H1 (cell line): ENCODE results near the gene CLDN2. TPM values are rescaled to one million over a fixed set of nuclear protein-coding genes. Genes with fewer than 3 reads are reported as not detected.

ENCODE experiments used
- CTCF ChIA-PET: fragments of 300-600 bp; sonication (Branson Sonifier 250); formaldehyde crosslinking; loops from one replicate; lab custom pipeline; 2021; ENCODE audit not compliant: partially characterized antibody; lab: Charles Lee
- POLR2A ChIA-PET: fragments of 300-600 bp; sonication (Branson Sonifier 250); formaldehyde crosslinking; loops from one replicate; lab custom pipeline; 2021; ENCODE audit warnings: inconsistent platforms; ENCODE audit not compliant: partially characterized antibody; lab: Charles Lee
- DNase-seq, 2 experiments: peaks; one replicate each; pipeline versions ENCODE4 v3.0.0 to v3.0.0-alpha.2; 2010 to 2022; ENCODE audit warnings: low spot score in 2 of 2, low read depth in 1 of 2, mixed read lengths in 1 of 2
- FAIRE-seq: peaks from 2 replicates; lab custom pipeline; 2011; peaks lifted over from hg19 to GRCh38; lab: Jason Lieb, UNC
- H2AFZ ChIP-seq: 2 replicates; pipeline ENCODE4 v1.8.1; 2012; ENCODE audit warnings: low read length, inconsistent platforms
- H2AK5ac ChIP-seq: 2 replicates; pipeline ENCODE4 v1.6.1; 2013; ENCODE audit warnings: low read depth, low read length
- H2BK120ac ChIP-seq: replicated peaks from 2 replicates; pipeline ENCODE3; 2013; ENCODE audit warnings: low read depth, low read length, inconsistent platforms
- H2BK12ac ChIP-seq: 2 replicates; pipeline ENCODE4 v1.6.1; 2013; ENCODE audit warnings: low read depth, low read length
- H2BK15ac ChIP-seq: 2 replicates; pipeline ENCODE4 v1.6.1; 2013; ENCODE audit warnings: low read length
- H2BK20ac ChIP-seq: 2 replicates; pipeline ENCODE4 v1.6.1; 2013; ENCODE audit warnings: low read length
- H2BK5ac ChIP-seq: 2 replicates; pipeline ENCODE4 v1.6.1; 2013; ENCODE audit warnings: low read depth, low read length
- H3K14ac ChIP-seq: 2 replicates; pipeline ENCODE4 v1.6.1; 2013; ENCODE audit warnings: inconsistent platforms; ENCODE audit not compliant: insufficient read length
- H3K18ac ChIP-seq: 2 replicates; pipeline ENCODE4 v1.6.1; 2013; ENCODE audit warnings: low read length; ENCODE audit errors: extremely low read depth
- H3K23ac ChIP-seq: 2 replicates; pipeline ENCODE4 v1.6.1; 2013; ENCODE audit warnings: inconsistent platforms; ENCODE audit not compliant: insufficient read length
- H3K23me2 ChIP-seq: 2 replicates; pipeline ENCODE4 v1.6.1; 2013; ENCODE audit warnings: low read depth, low read length
- H3K27ac ChIP-seq: 2 replicates; pipeline ENCODE4 v1.6.1; 2011; ENCODE audit warnings: low read depth, low read length, inconsistent platforms
- H3K27me3 ChIP-seq, 4 experiments: replicated peaks in 1 of 4; 1 replicate in 1 of 4; 2 replicates in 3 of 4; pipeline versions ENCODE4 v1.6.1 to v1.8.1; 2011 to 2013; ENCODE audit warnings: low read length in 3 of 4, mild to moderate bottlenecking in 3 of 4, inconsistent platforms in 2 of 4, mixed read lengths in 2 of 4, moderate library complexity in 1 of 4; ENCODE audit not compliant: control insufficient read depth in 3 of 4, insufficient read depth in 3 of 4; ENCODE audit errors: extremely low read depth in 1 of 4
- H3K36me3 ChIP-seq, 4 experiments: 2 replicates each; pipeline versions ENCODE4 v1.6.1 to v1.8.1; 2011 to 2013; ENCODE audit warnings: mild to moderate bottlenecking in 4 of 4, low read length in 3 of 4, moderate library complexity in 2 of 4, control low read depth in 1 of 4, inconsistent platforms in 1 of 4; ENCODE audit not compliant: insufficient read depth in 4 of 4, control insufficient read depth in 2 of 4
- H3K4ac ChIP-seq: replicated peaks from 2 replicates; pipeline ENCODE3; 2013; ENCODE audit warnings: low read length, low read depth, mixed read lengths, inconsistent platforms; ENCODE audit not compliant: insufficient read length
- H3K4me1 ChIP-seq, 4 experiments: replicated peaks in 1 of 4; 1 replicate in 1 of 4; 2 replicates in 3 of 4; pipeline versions ENCODE4 v1.6.1 to v1.8.1; 2011 to 2013; ENCODE audit warnings: low read length in 3 of 4, inconsistent platforms in 2 of 4, mixed read lengths in 1 of 4; ENCODE audit not compliant: insufficient read depth in 4 of 4, control insufficient read depth in 3 of 4
- H3K4me2 ChIP-seq, 2 experiments: 2 replicates each; pipeline versions ENCODE4 v1.6.1 to v1.8.1; 2011 to 2013; ENCODE audit warnings: low read depth in 2 of 2, low read length in 2 of 2, control low read depth in 1 of 2, inconsistent platforms in 1 of 2, mild to moderate bottlenecking in 1 of 2; ENCODE audit not compliant: insufficient read depth in 1 of 2
- H3K4me3 ChIP-seq, 4 experiments: fragments of 200-600, 300-600 bp in 1 of 4; sonication (generic), shearing (Covaris generic), sonication (Bioruptor Twin) in 1 of 4; 2 replicates each; pipeline versions ENCODE4 v1.5.1 to v1.8.1; 2011 to 2016; ENCODE audit warnings: low read length in 4 of 4, low read depth in 3 of 4, control low read depth in 2 of 4, inconsistent platforms in 2 of 4, mild to moderate bottlenecking in 2 of 4, mixed read lengths in 1 of 4, moderate library complexity in 1 of 4; ENCODE audit not compliant: insufficient read depth in 2 of 4; ENCODE audit errors: extremely low read depth in 1 of 4
- H3K56ac ChIP-seq: replicated peaks from 2 replicates; pipeline ENCODE3; 2013; ENCODE audit warnings: low read depth, mild to moderate bottlenecking, mixed read lengths, low read length, inconsistent platforms; ENCODE audit not compliant: insufficient read length
- H3K79me1 ChIP-seq: 2 replicates; pipeline ENCODE4 v1.6.1; 2013; ENCODE audit warnings: low read depth, low read length, control low read depth
- H3K79me2 ChIP-seq, 2 experiments: 2 replicates each; pipeline versions ENCODE4 v1.6.1 to v1.8.1; 2012 to 2013; ENCODE audit warnings: low read length in 2 of 2, mild to moderate bottlenecking in 2 of 2, inconsistent platforms in 1 of 2; ENCODE audit not compliant: insufficient read depth in 2 of 2, control insufficient read depth in 1 of 2
- H3K9ac ChIP-seq, 4 experiments: replicated peaks in 1 of 4; 1 replicate in 1 of 4; 2 replicates in 3 of 4; pipeline versions ENCODE4 v1.6.1 to v1.8.1; 2011 to 2013; ENCODE audit warnings: low read depth in 3 of 4, low read length in 3 of 4, control low read depth in 2 of 4, mild to moderate bottlenecking in 2 of 4, moderate library complexity in 2 of 4, inconsistent platforms in 1 of 4; ENCODE audit errors: extremely low read depth in 1 of 4
- H3K9me3 ChIP-seq, 2 experiments: 2 replicates each; pipeline versions ENCODE4 v1.6.1 to v1.8.1; 2012 to 2013; ENCODE audit warnings: mild to moderate bottlenecking in 2 of 2, moderate library complexity in 2 of 2, control low read depth in 1 of 2, inconsistent platforms in 1 of 2, low read depth in 1 of 2, low read length in 1 of 2, mixed read lengths in 1 of 2; ENCODE audit not compliant: insufficient read depth in 2 of 2
- H4K20me1 ChIP-seq, 2 experiments: replicated peaks in 1 of 2; 2 replicates each; pipeline versions ENCODE3 to v1.8.1; 2011 to 2013; ENCODE audit warnings: inconsistent platforms in 2 of 2, low read length in 2 of 2, mild to moderate bottlenecking in 1 of 2; ENCODE audit not compliant: insufficient read depth in 2 of 2, control insufficient read depth in 1 of 2
- H4K5ac ChIP-seq: 2 replicates; pipeline ENCODE4 v1.6.1; 2013; ENCODE audit warnings: low read length, low read depth, mixed read lengths, inconsistent platforms; ENCODE audit not compliant: insufficient read length
- H4K8ac ChIP-seq: 2 replicates; pipeline ENCODE4 v1.8.0; 2013; ENCODE audit warnings: mild to moderate bottlenecking, moderate library complexity, low read length, inconsistent platforms; ENCODE audit not compliant: insufficient read depth; ENCODE audit errors: extremely low read depth
- H4K91ac ChIP-seq: replicated peaks from 2 replicates; pipeline ENCODE3; 2013; ENCODE audit warnings: low read length, mixed read lengths, inconsistent platforms; ENCODE audit not compliant: insufficient read length
- BACH1 ChIP-seq: IDR thresholded peaks from 2 replicates; pipeline ENCODE4 v1.6.1; 2012; ENCODE audit warnings: low read length, improper control_type of control experiment
- CBX5 ChIP-seq: fragments of 300-800, 300-1000 bp; sonication (generic); IDR thresholded peaks from 2 replicates; pipeline ENCODE4 v1.7.1; 2016; ENCODE audit warnings: antibody characterized with exemption, low read length, low read depth
- CTCF ChIP-seq, 3 experiments: IDR thresholded peaks; 1 replicate in 2 of 3; 2 replicates in 1 of 3; pipeline versions ENCODE4 v1.5.1 to v1.6.1; 2011; ENCODE audit warnings: low read length in 3 of 3, mild to moderate bottlenecking in 3 of 3, inconsistent platforms in 2 of 3, low read depth in 1 of 3, moderate library complexity in 1 of 3; ENCODE audit not compliant: insufficient read depth in 1 of 3; ENCODE audit errors: control extremely low read depth in 1 of 3
- EGR1 ChIP-seq: IDR thresholded peaks from 2 replicates; pipeline ENCODE4 v1.6.1; 2011; ENCODE audit warnings: low read depth, low read length, borderline replicate concordance
- EP300 ChIP-seq, 2 experiments: IDR thresholded peaks; 1 replicate in 1 of 2; 2 replicates in 1 of 2; pipeline ENCODE4 v1.6.1; 2011 to 2012; ENCODE audit warnings: low read depth in 2 of 2, low read length in 2 of 2, mild to moderate bottlenecking in 2 of 2, borderline replicate concordance in 1 of 2, inconsistent platforms in 1 of 2, moderate library complexity in 1 of 2
- TCF12 ChIP-seq: IDR thresholded peaks from 2 replicates; pipeline ENCODE4 v1.6.1; 2011; ENCODE audit warnings: low read depth, mild to moderate bottlenecking, low read length
- TEAD4 ChIP-seq: IDR thresholded peaks from 2 replicates; pipeline ENCODE4 v1.6.1; 2012; ENCODE audit warnings: low read depth, low read length, inconsistent platforms, mixed read lengths
- USF2 ChIP-seq: IDR thresholded peaks from 2 replicates; pipeline ENCODE4 v1.6.1; 2011; ENCODE audit warnings: low read length, improper control_type of control experiment
- WGBS, 2 experiments: shearing (Covaris generic) in 1 of 2; methylation state at CpG; one replicate each; pipeline versions ENCODE4 v1.1.6 to v1.1.7; 2013 to 2015; ENCODE audit warnings: low lambda C conversion rate in 2 of 2, mixed read lengths in 2 of 2, inconsistent platforms in 1 of 2, low coverage in 1 of 2, missing lambda C conversion rate in 1 of 2; ENCODE audit not compliant: insufficient replicate concordance in 2 of 2, insufficient coverage in 1 of 2, insufficient read length in 1 of 2; ENCODE audit errors: extremely low coverage in 1 of 2, missing lambda C conversion rate in 1 of 2; 5-methylcytosine and 5-hydroxymethylcytosine counted together
- polyA plus RNA-seq, 7 experiments: library from polyadenylated mRNA; depleted of rRNA in 3 of 7; stranded (reverse) in 5 of 7; unstranded in 2 of 7; fragments of >200 nt in 5 of 7; fragments of 200-250 nt in 2 of 7; gene quantifications; 1 replicate in 5 of 7; 2 replicates in 1 of 7; 4 replicates in 1 of 7; pipeline versions ENCODE4 v1.2.1 to v1.2.3, GENCODE V29; 2011 to 2013; ENCODE audit warnings: missing spikeins in 2 of 7, mixed read lengths in 2 of 7
- total RNA-seq: library from RNA; stranded (reverse); fragmentation: NEBNext Ultra II Directional; extraction: Animal tissue kit (Norgen Biotek cat#: 25700); gene quantifications from 2 replicates; pipeline ENCODE4 v1.2.1, GENCODE V29; 2021
- TF ChIP-seq, protein P1 (sequence below): IDR thresholded peaks from 2 replicates; pipeline ENCODE4 v1.6.1; 2012; ENCODE audit warnings: inconsistent platforms

Gene CLDN2
- total and polyA plus RNA-seq, 2 of the 8 experiments (the other 6 are each of a cell fraction or from before 2014, with no cell fraction given): 0.02 TPM; not detected in 1

DNA sequence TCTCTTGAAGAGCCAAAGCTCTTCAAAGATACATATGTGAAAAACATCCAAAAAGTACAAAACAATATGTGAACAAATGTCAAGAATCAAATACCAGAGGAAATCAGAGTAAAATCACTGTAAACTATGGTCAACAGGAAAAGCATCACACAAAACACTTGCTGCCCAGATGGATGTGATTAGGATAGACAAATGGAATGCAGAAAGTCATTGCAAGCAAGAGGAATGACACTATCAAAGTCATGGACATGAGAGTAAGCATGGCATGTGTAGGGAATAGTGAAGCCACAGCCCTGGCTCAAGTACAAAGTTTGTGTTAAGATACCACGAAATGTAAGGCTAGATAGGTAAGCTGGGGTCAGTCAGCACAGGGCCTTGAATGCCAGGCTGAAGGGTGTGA, 37.7 kb downstream of the CLDN2 start:
- Histone ChIP-seq H2BK120ac (no peak overlapping the region), H2BK15ac (no peak overlapping the region), H3K23me2 (no peaks in the 10 kb centered on the region), H2AFZ (no peak overlapping the region), H3K4me2 (no peak overlapping the region), H2BK5ac (no peak overlapping the region), H2BK20ac (no peak overlapping the region), H3K79me2 (no peaks in the 10 kb centered on the region), H3K14ac (no peak overlapping the region), H3K9ac (no peak overlapping the region), H2AK5ac (no peak overlapping the region), H3K18ac (no peak overlapping the region), H3K36me3 (no peaks in the 10 kb centered on the region; a peak in 1 of 8 replicates), H3K23ac (no peak overlapping the region), H3K79me1 (no peaks in the 10 kb centered on the region), H3K4ac (no peak overlapping the region), H3K4me3 (no peak overlapping the region), H4K91ac (no peak overlapping the region), H4K20me1 (no peaks in the 10 kb centered on the region), H4K8ac (no peak overlapping the region), H3K27ac (no peak overlapping the region), H4K5ac (no peak overlapping the region), H3K27me3 (no peaks in the 10 kb centered on the region), H3K4me1 (no peaks in the 10 kb centered on the region), H3K9me3 (no peaks in the 10 kb centered on the region), H2BK12ac (no peak overlapping the region), H3K56ac (no peak overlapping the region)
- ChIA-PET CTCF (interaction anchor here (1.3 to 4.6 kb wide), 3 partner anchors 55 to 65 kb away, joined by 3 to 50 read pairs (median 36); partner anchors contain the start of gene RIPPLY1), POLR2A (no interaction called here)
- TF ChIP-seq EP300 (IDR thresholded peaks at IDR 0.05; ENCODE audit: borderline replicate concordance in 1 of 2, low read depth in 2 of 2, low read length in 2 of 2) (no peak), TCF12 (no peak), TEAD4 (no peak), CTCF (IDR thresholded peaks at IDR 0.05; ENCODE audit: control extremely low read depth in 1 of 3, insufficient read depth in 1 of 3, low read depth in 1 of 3, low read length in 3 of 3) (no peak), BACH1 (no peak), CBX5 (no peak), USF2 (no peak), EGR1 (no peak)
- TF ChIP-seq, protein P1, sequence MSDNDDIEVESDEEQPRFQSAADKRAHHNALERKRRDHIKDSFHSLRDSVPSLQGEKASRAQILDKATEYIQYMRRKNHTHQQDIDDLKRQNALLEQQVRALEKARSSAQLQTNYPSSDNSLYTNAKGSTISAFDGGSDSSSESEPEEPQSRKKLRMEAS: no peak
- DNase-seq (no peak), FAIRE-seq (no peak)
- whole genome bisulfite sequencing, 2 experiments: 71% methylated on average over 1 of the region's 1 CpG; no CpG with 5 or more reads in 1 of the 2 experiments
